Activated CD4-positive, alpha-beta memory T cell treated with anti-CD3 and anti-CD28 coated beads for 36 hours (primary cell): ENCODE results near the gene KIN. TPM values are rescaled to one million over a fixed set of nuclear protein-coding genes. Genes with fewer than 3 reads are reported as not detected.
"Not testable (repeated sequence)": the region's sequence is repeated elsewhere in the genome, so short reads cannot be mapped to it uniquely, and the experiment has no call there.

Experiments
- CTCF ChIA-PET: fragments of 350-600 bp; sonication (Branson Sonifier 250); formaldehyde crosslinking; loops from one replicate; lab custom pipeline; 2021; ENCODE audit warnings: antibody characterized with exemption, inconsistent platforms; lab: Charles Lee
- POLR2A ChIA-PET: fragments of 350-600 bp; sonication (Branson Sonifier 250); formaldehyde crosslinking; loops from one replicate; lab custom pipeline; 2021; ENCODE audit warnings: antibody characterized with exemption; lab: Charles Lee
- DNase-seq: peaks from one replicate; pipeline ENCODE4 v3.0.0-alpha.2; 2020
- H3K27ac Mint-ChIP-seq: one replicate; pipeline ENCODE4 v1.8.0; 2021; ENCODE audit warnings: mixed read lengths
- H3K27me3 Mint-ChIP-seq: one replicate; pipeline ENCODE4 v1.8.0; 2021; ENCODE audit warnings: mixed read lengths
- H3K36me3 Mint-ChIP-seq: one replicate; pipeline ENCODE4 v1.8.0; 2021; ENCODE audit warnings: mixed read lengths
- H3K4me1 Mint-ChIP-seq: one replicate; pipeline ENCODE4 v1.8.0; 2021; ENCODE audit warnings: low read depth, mixed read lengths
- H3K4me3 Mint-ChIP-seq: one replicate; pipeline ENCODE4 v1.8.0; 2021; ENCODE audit warnings: mild to moderate bottlenecking, mixed read lengths
- H3K9me3 Mint-ChIP-seq: one replicate; pipeline ENCODE4 v1.8.0; 2021; ENCODE audit warnings: mixed read lengths
- intact Hi-C: fragments of 100-400 bp; cut with micrococcal nuclease; formaldehyde crosslinking; loops from one replicate; pipeline ENCODE4 v1.15.1; 2023
- total RNA-seq, 2 experiments: library from RNA; stranded (reverse); gene quantifications; one replicate each; pipeline ENCODE4 v1.2.3, GENCODE V29; 2021

The KIN gene
- total RNA-seq, 2 experiments from 2014 or later, result 10.9 to 11.5 TPM

- intact Hi-C loops, result loop anchor here (1.0 to 5.0 kb wide), 3 partner anchors 30 to 291 kb away; partner anchors contain the start of genes ATP5F1C and GATA3
- Mint-ChIP-seq H3K27me3 (peaks cover 2% of the 10 kb centered on the region), H3K9me3 (no peaks in the 10 kb centered on the region), H3K4me3 (peak overlapping the region; percentile 98), H3K36me3 (no peaks in the 10 kb centered on the region), H3K27ac (peak overlapping the region; percentile 70), H3K4me1 (peaks cover 36% of the 10 kb centered on the region)
- POLR2A ChIA-PET, result interaction anchor here (0.9 to 3.0 kb wide), 4 partner anchors 9 to 30 kb away, joined by 3 to 29 read pairs (median 5); partner anchors contain the start of genes ATP5F1C and KIN
- DNase-seq, result no peak
- CTCF ChIA-PET, result interaction anchor here (0.7 to 2.4 kb wide), 5 partner anchors 9 to 62 kb away, joined by 3 to 8 read pairs (median 4); partner anchors contain the start of gene ATP5F1C
Observed at GRCh38 chr10:7817984-7818294, 30.1 kb upstream of the KIN start.

GRCh38 chr10:7817576-7817975 is 29.8 kb upstream of the KIN start:
- POLR2A ChIA-PET, result interaction anchor here (0.6 to 3.0 kb wide), 5 partner anchors 9 to 191 kb away, joined by 3 to 29 read pairs (median 5); partner anchors contain the start of genes ATP5F1C and KIN
- peak overlapping the region; percentile 98 for H3K4me3 Mint-ChIP-seq
- CTCF ChIA-PET, result interaction anchor here (0.7 to 2.4 kb wide), 5 partner anchors 8 to 62 kb away, joined by 3 to 8 read pairs (median 4); partner anchors contain the start of gene ATP5F1C
- H3K27me3 Mint-ChIP-seq, result peaks cover 2% of the 10 kb centered on the region
- intact Hi-C loops, result loop anchor here (5.0 kb wide), 2 partner anchors 235 to 290 kb away; partner anchors contain the start of gene GATA3
- no peaks in the 10 kb centered on the region for H3K9me3 Mint-ChIP-seq
- peaks cover 36% of the 10 kb centered on the region for H3K4me1 Mint-ChIP-seq
- no peaks in the 10 kb centered on the region for H3K36me3 Mint-ChIP-seq
- no peak for DNase-seq
- no peak overlapping the region for H3K27ac Mint-ChIP-seq

- no peaks in the 10 kb centered on the region for H3K9me3 Mint-ChIP-seq
- no peak overlapping the region for H3K27ac Mint-ChIP-seq
- ChIA-PET CTCF (no interaction called here), POLR2A (no interaction called here)
- no peak for DNase-seq
- peaks cover 2% of the 10 kb centered on the region for H3K27me3 Mint-ChIP-seq
- no peak overlapping the region for H3K4me3 Mint-ChIP-seq
- intact Hi-C loops, result no loop called here
- peaks cover 13% of the 10 kb centered on the region for H3K4me1 Mint-ChIP-seq
- H3K36me3 Mint-ChIP-seq, result no peaks in the 10 kb centered on the region
Observed at GRCh38 chr10:7813481-7813880, 25.7 kb upstream of the KIN start.

- intact Hi-C loops, H3K36me3 Mint-ChIP-seq, H3K4me1 Mint-ChIP-seq, H3K27me3 Mint-ChIP-seq, POLR2A ChIA-PET, H3K4me3 Mint-ChIP-seq, H3K9me3 Mint-ChIP-seq, CTCF ChIA-PET, DNase-seq, H3K27ac Mint-ChIP-seq: not testable (repeated sequence)
Observed at GRCh38 chr10:7811743-7812142, 23.9 kb upstream of the KIN start.

- H3K27me3 Mint-ChIP-seq, result peaks cover 2% of the 10 kb centered on the region
- no peak for DNase-seq
- peaks cover 7% of the 10 kb centered on the region for H3K36me3 Mint-ChIP-seq
- no peak overlapping the region for H3K4me3 Mint-ChIP-seq
- H3K27ac Mint-ChIP-seq, result no peak overlapping the region
- intact Hi-C loops, result no loop called here
- no peaks in the 10 kb centered on the region for H3K9me3 Mint-ChIP-seq
- H3K4me1 Mint-ChIP-seq, result no peaks in the 10 kb centered on the region
- ChIA-PET POLR2A (no interaction called here), CTCF (no interaction called here)
Observed at GRCh38 chr10:7811000-7811399, 23.2 kb upstream of the KIN start.

- ChIA-PET CTCF (no interaction called here), POLR2A (no interaction called here)
- H3K9me3 Mint-ChIP-seq, result no peaks in the 10 kb centered on the region
- intact Hi-C loops, result no loop called here
- H3K4me1 Mint-ChIP-seq, result no peaks in the 10 kb centered on the region
- no peak overlapping the region for H3K4me3 Mint-ChIP-seq
- H3K27ac Mint-ChIP-seq, result no peak overlapping the region
- H3K27me3 Mint-ChIP-seq, result no peaks in the 10 kb centered on the region
- peaks cover 7% of the 10 kb centered on the region for H3K36me3 Mint-ChIP-seq
- no peak for DNase-seq
Observed at GRCh38 chr10:7810443-7810842, 22.6 kb upstream of the KIN start.

- Mint-ChIP-seq H3K36me3 (peaks cover 14% of the 10 kb centered on the region), H3K9me3 (no peaks in the 10 kb centered on the region), H3K27ac (no peak overlapping the region), H3K27me3 (no peaks in the 10 kb centered on the region), H3K4me1 (no peaks in the 10 kb centered on the region), H3K4me3 (no peak overlapping the region)
- CTCF ChIA-PET, result interaction anchor here (1.0 to 2.2 kb wide), 2 partner anchors 9 to 122 kb away, joined by 4 to 8 read pairs; partner anchors contain the start of gene TAF3
- DNase-seq, result no peak
- POLR2A ChIA-PET, result interaction anchor here (1.2 kb wide), 1 partner anchor 9 kb away, joined by 3 read pairs; no protein-coding TSS in a partner anchor
- intact Hi-C loops, result no loop called here
Observed at GRCh38 chr10:7808686-7809267, 21.0 kb upstream of the KIN start.

- POLR2A ChIA-PET, result no interaction called here
- no peak overlapping the region for H3K4me3 Mint-ChIP-seq
- H3K36me3 Mint-ChIP-seq, result peaks cover 37% of the 10 kb centered on the region
- no peaks in the 10 kb centered on the region for H3K4me1 Mint-ChIP-seq
- DNase-seq, result no peak
- CTCF ChIA-PET, result no interaction called here
- intact Hi-C loops, result no loop called here
- no peak overlapping the region for H3K27ac Mint-ChIP-seq
- H3K9me3 Mint-ChIP-seq, result no peaks in the 10 kb centered on the region
- no peaks in the 10 kb centered on the region for H3K27me3 Mint-ChIP-seq
Observed at GRCh38 chr10:7804741-7805140, 16.9 kb upstream of the KIN start.

GRCh38 chr10:7804216-7804615 is 16.4 kb upstream of the KIN start:
- Mint-ChIP-seq H3K4me3 (no peak overlapping the region), H3K27me3 (no peaks in the 10 kb centered on the region), H3K4me1 (no peaks in the 10 kb centered on the region), H3K36me3 (peaks cover 42% of the 10 kb centered on the region), H3K27ac (no peak overlapping the region), H3K9me3 (no peaks in the 10 kb centered on the region)
- CTCF ChIA-PET, result no interaction called here
- intact Hi-C loops, result no loop called here
- DNase-seq, result no peak
- POLR2A ChIA-PET, result no interaction called here

GRCh38 chr10:7802606-7803005 is 14.8 kb upstream of the KIN start:
- intact Hi-C loops, result no loop called here
- POLR2A ChIA-PET, result no interaction called here
- no peak overlapping the region for H3K4me3 Mint-ChIP-seq
- H3K9me3 Mint-ChIP-seq, result no peaks in the 10 kb centered on the region
- H3K27me3 Mint-ChIP-seq, result no peaks in the 10 kb centered on the region
- H3K4me1 Mint-ChIP-seq, result no peaks in the 10 kb centered on the region
- peaks cover 42% of the 10 kb centered on the region for H3K36me3 Mint-ChIP-seq
- DNase-seq, result no peak
- CTCF ChIA-PET, result no interaction called here
- H3K27ac Mint-ChIP-seq, result no peak overlapping the region

- Mint-ChIP-seq H3K9me3 (no peaks in the 10 kb centered on the region), H3K27ac (peak overlapping the region; percentile 28), H3K27me3 (no peaks in the 10 kb centered on the region), H3K4me1 (peaks cover 40% of the 10 kb centered on the region), H3K4me3 (no peak overlapping the region), H3K36me3 (peaks cover 37% of the 10 kb centered on the region)
- ChIA-PET POLR2A (interaction anchor here (0.6 kb wide), 1 partner anchor 13 kb away, joined by 3 read pairs; no protein-coding TSS in a partner anchor), CTCF (interaction anchor here (1.5 kb wide), 1 partner anchor 10 kb away, joined by 3 read pairs; the partner anchor contains the start of genes ATP5F1C and KIN)
- intact Hi-C loops, result no loop called here
- peak; percentile 18 for DNase-seq
Observed at GRCh38 chr10:7797582-7797981, 9.8 kb upstream of the KIN start.

- ChIA-PET CTCF (no interaction called here), POLR2A (no interaction called here)
- no peak overlapping the region for H3K27ac Mint-ChIP-seq
- H3K4me1 Mint-ChIP-seq, result peaks cover 59% of the 10 kb centered on the region
- DNase-seq, result no peak
- H3K4me3 Mint-ChIP-seq, result no peak overlapping the region
- intact Hi-C loops, result no loop called here
- H3K9me3 Mint-ChIP-seq, result no peaks in the 10 kb centered on the region
- H3K27me3 Mint-ChIP-seq, result no peaks in the 10 kb centered on the region
- peaks cover 40% of the 10 kb centered on the region for H3K36me3 Mint-ChIP-seq
Observed at GRCh38 chr10:7795605-7796004, 7.8 kb upstream of the KIN start.
